Measurements from ENCODE around the gene WDR59. TPM values are rescaled to one million over a fixed set of nuclear protein-coding genes. Genes with fewer than 3 reads are reported as not detected.

WDR59 gene
- total RNA-seq, result 100 to 1,000 TPM in 1 of 4 donors, 10 to 100 TPM in 3; 29.1 to 112 (median 42.6) TPM

- intact Hi-C loops (cut with DNase I; ENCODE audit: low total_unique reads) (no loop called here), in situ Hi-C loops (cut with MboI; ENCODE audit: low pct_ligation_motif_present in 1 of 4, low pct_unique_long_range_greater_than_20kb in 1 of 4, low sequenced_read_pairs in 3 of 4) (loop anchor here in 1 of 4 donors (25.0 kb wide), 1 partner anchor 403 kb away; no protein-coding TSS in a partner anchor)
- peak; percentile 100 for DNase-seq
- Histone ChIP-seq H3K36me3 (no peaks in the 10 kb centered on the region), H3K9me3 (no peaks in the 10 kb centered on the region), H3K27ac (peak within 1 kb of the TSS; percentile 82 to 90 (median 86)), H3K4me1 (peaks cover 0 to 19% (median 8%) of the 10 kb centered on the region in 4 donors), H3K4me3 (peak within 1 kb of the TSS; percentile 94 to 99 (median 96)), H3K27me3 (no peaks in the 10 kb centered on the region)
- TF ChIP-seq POLR2A (IDR thresholded peaks at IDR 0.05) (peak; percentile 70), CTCF (IDR thresholded peaks at IDR 0.05) (no peak), POLR2AphosphoS5 (IDR thresholded peaks at IDR 0.05) (peak; percentile 59 to 76 (median 72))
- WGBS, 2 donors (ENCODE audit: low coverage in 1 of 2), result 2% methylated on average over 50 of the region's 68 CpGs; no CpG with 5 or more reads in 1 of the 2 donors
Measured at GRCh38 chr16:74984529-74985296, at the start of gene WDR59. Gene WDR59 (minus strand): TSS chr16:74985123. CDS start chr16:74985017, 106 bp downstream.

- H3K27me3 ChIP-seq, result no peaks in the 10 kb centered on the region
- H3K4me1 ChIP-seq, result no peaks in the 10 kb centered on the region
- H3K9me3 ChIP-seq, result peaks cover 0 to 2% of the 10 kb centered on the region in 2 donors
- no peak for DNase-seq
- H3K27ac ChIP-seq, result no peak overlapping the region
- in situ Hi-C loops (cut with MboI; ENCODE audit: low pct_ligation_motif_present in 1 of 4, low pct_unique_long_range_greater_than_20kb in 1 of 4, low sequenced_read_pairs in 3 of 4), result no loop called here
- no peaks in the 10 kb centered on the region for H3K36me3 ChIP-seq
- no peak overlapping the region for H3K4me3 ChIP-seq
- TF ChIP-seq CTCF (IDR thresholded peaks at IDR 0.05) (no peak), EP300 (IDR thresholded peaks at IDR 0.05; ENCODE audit: low read depth) (no peak), POLR2AphosphoS5 (IDR thresholded peaks at IDR 0.05) (no peak), POLR2A (IDR thresholded peaks at IDR 0.05) (no peak)
- intact Hi-C loops (cut with DNase I; ENCODE audit: low total_unique reads), result no loop called here
Measured at GRCh38 chr16:75032655-75033054, 47.7 kb upstream of the WDR59 start.

GRCh38 chr16:75029854-75030253, 44.9 kb upstream of the WDR59 start:
- no peaks in the 10 kb centered on the region for H3K9me3 ChIP-seq
- no peak for DNase-seq
- no peak overlapping the region for H3K27ac ChIP-seq
- no peaks in the 10 kb centered on the region for H3K36me3 ChIP-seq
- intact Hi-C loops (cut with DNase I; ENCODE audit: low total_unique reads) (no loop called here), in situ Hi-C loops (cut with MboI; ENCODE audit: low pct_ligation_motif_present in 1 of 4, low pct_unique_long_range_greater_than_20kb in 1 of 4, low sequenced_read_pairs in 3 of 4) (no loop called here)
- TF ChIP-seq CTCF (IDR thresholded peaks at IDR 0.05), result no peak
- TF ChIP-seq EP300 (IDR thresholded peaks at IDR 0.05; ENCODE audit: low read depth), result no peak
- no peak for TF ChIP-seq POLR2A (IDR thresholded peaks at IDR 0.05)
- TF ChIP-seq POLR2AphosphoS5 (IDR thresholded peaks at IDR 0.05), result no peak
- H3K27me3 ChIP-seq, result no peaks in the 10 kb centered on the region
- H3K4me1 ChIP-seq, result peaks cover 0 to 18% (median 5%) of the 10 kb centered on the region in 4 donors
- no peak overlapping the region for H3K4me3 ChIP-seq

- no peak for DNase-seq
- no peaks in the 10 kb centered on the region for H3K27me3 ChIP-seq
- WGBS, 2 donors (ENCODE audit: low coverage in 1 of 2), result 81 to 95% methylated on average over 3 to 4 of the region's 4 CpGs
- no peak overlapping the region for H3K4me3 ChIP-seq
- intact Hi-C loops (cut with DNase I; ENCODE audit: low total_unique reads), result no loop called here
- TF ChIP-seq EP300 (IDR thresholded peaks at IDR 0.05; ENCODE audit: low read depth) (no peak), CTCF (IDR thresholded peaks at IDR 0.05) (no peak), POLR2A (IDR thresholded peaks at IDR 0.05) (no peak), POLR2AphosphoS5 (IDR thresholded peaks at IDR 0.05) (no peak)
- H3K9me3 ChIP-seq, result no peaks in the 10 kb centered on the region
- H3K27ac ChIP-seq, result peak overlapping the region in 1 of 4 donors; percentile 23
- peaks cover 4 to 30% (median 8%) of the 10 kb centered on the region in 4 donors for H3K4me1 ChIP-seq
- in situ Hi-C loops (cut with MboI; ENCODE audit: low pct_ligation_motif_present in 1 of 4, low pct_unique_long_range_greater_than_20kb in 1 of 4, low sequenced_read_pairs in 3 of 4), result no loop called here
- H3K36me3 ChIP-seq, result no peaks in the 10 kb centered on the region
Measured at GRCh38 chr16:75028544-75029135, 43.7 kb upstream of the WDR59 start.

All from transverse colon (tissue), 4 donors.